22Rv1 (cell line): Measurements from ENCODE around the gene TSBP1.

Experiments
- H3K27ac ChIP-seq: fragments of 450-650 bp; 2 replicates; pipeline ENCODE4 v1.5.1; 2017
- ZFX ChIP-seq: fragments of 450-650 bp; IDR thresholded peaks from 2 replicates; pipeline ENCODE4 v1.6.1; 2017; ENCODE audit warnings: antibody characterized with exemption, borderline replicate concordance
- TF ChIP-seq, protein P1 (sequence below): fragments of 450-650 bp; IDR thresholded peaks from 2 replicates; pipeline ENCODE4 v1.5.1; 2017; ENCODE audit warnings: mild to moderate bottlenecking

The TSBP1 gene

DNA sequence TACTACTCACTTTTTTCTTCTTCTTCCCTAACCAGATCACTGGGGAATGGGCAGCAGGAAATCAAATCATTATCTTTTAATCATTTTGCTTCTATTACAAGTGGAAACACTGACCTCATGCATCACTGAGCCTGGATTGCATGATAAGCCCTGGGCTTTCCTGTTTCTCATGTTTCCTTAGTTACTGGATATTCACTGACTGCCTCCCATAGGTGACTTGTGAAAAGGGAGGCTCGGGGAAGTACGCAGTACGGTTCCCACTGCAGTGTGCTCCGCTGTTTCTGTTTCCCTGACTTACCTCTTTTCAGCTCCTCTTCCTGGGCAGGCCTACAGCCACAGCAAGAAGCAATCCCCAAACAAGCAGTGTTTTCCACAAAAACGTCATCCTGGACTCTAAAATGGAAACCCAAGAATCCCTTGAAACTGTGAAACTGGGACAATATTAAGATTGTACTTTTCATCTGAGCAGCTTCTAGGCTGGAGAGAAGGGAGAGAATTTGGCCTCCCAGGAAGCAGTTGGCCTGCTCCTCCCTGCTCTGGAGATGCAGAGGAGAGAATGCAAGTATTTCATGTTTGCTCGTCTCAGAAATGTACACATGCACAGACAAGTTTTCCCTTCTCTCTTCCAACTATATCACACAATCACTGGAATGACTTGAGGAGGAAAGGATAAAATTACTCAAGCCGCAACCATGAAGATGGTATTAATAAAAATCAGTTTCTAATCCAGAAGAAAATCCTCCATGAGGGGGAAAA is 22.1 kb upstream of the TSBP1 start:
- TF ChIP-seq ZFX = no peak
- TF ChIP-seq, protein P1, sequence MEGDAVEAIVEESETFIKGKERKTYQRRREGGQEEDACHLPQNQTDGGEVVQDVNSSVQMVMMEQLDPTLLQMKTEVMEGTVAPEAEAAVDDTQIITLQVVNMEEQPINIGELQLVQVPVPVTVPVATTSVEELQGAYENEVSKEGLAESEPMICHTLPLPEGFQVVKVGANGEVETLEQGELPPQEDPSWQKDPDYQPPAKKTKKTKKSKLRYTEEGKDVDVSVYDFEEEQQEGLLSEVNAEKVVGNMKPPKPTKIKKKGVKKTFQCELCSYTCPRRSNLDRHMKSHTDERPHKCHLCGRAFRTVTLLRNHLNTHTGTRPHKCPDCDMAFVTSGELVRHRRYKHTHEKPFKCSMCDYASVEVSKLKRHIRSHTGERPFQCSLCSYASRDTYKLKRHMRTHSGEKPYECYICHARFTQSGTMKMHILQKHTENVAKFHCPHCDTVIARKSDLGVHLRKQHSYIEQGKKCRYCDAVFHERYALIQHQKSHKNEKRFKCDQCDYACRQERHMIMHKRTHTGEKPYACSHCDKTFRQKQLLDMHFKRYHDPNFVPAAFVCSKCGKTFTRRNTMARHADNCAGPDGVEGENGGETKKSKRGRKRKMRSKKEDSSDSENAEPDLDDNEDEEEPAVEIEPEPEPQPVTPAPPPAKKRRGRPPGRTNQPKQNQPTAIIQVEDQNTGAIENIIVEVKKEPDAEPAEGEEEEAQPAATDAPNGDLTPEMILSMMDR = no peak
- no peak overlapping the region for H3K27ac ChIP-seq

DNA sequence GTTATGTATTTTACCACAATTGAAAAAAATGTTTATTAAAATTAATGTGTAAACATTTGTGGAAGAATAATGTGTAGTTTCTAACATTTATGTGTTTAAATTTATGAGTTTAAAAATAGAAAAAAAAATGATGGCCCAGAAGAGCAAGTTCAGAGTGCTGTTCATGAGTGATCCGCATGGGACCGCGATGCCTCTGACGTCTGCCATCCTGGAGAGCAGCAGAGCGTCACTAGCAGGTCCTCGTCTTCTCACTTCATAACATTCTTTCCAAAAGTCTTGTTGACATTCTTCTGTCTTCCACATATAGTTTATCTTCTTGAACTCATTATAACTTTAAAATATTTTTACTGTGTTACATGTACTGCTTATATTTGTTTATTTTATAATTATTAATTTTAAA is 19.8 kb upstream of the TSBP1 start:
- TF ChIP-seq, protein P1 = no peak
- no peak for TF ChIP-seq ZFX
- no peak overlapping the region for H3K27ac ChIP-seq

DNA sequence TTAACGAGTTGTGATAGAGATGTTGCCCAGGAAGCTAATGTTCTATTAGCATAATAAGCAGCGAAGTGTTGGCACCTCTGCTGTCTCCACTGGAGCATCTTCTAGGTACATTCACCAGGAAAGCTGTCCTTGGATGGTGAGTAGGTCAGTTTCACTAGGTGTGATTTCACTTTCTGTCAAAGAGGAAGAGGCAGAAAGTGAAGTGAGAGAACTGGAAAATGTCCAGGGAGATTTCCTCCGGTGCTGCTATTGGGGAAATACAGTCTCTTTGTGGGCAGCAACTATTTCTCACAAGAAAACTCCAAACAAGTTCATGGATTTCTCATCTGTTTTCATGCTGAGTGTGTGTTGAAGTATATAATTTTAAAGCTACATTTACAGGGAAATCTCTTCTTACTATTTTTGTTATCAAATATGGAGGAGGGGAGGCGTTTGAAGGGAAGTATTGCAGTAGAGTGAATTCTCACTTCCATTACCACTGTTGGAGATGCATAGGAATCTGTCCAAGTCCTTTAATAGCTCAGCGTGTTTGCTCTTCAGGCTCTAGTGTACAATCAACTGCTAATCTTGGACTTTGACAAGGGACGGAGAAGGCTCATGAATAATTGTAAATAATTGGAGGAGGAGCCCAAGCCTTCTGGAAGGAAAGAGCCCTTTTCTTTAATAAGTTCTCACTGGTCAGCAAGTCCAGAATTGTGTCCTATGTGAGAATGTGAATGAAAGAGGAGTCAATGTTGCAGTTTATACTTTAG is 16.1 kb upstream of the TSBP1 start:
- no peak for TF ChIP-seq ZFX
- TF ChIP-seq, protein P1 = no peak
- peak overlapping the region; percentile 68 for H3K27ac ChIP-seq

DNA sequence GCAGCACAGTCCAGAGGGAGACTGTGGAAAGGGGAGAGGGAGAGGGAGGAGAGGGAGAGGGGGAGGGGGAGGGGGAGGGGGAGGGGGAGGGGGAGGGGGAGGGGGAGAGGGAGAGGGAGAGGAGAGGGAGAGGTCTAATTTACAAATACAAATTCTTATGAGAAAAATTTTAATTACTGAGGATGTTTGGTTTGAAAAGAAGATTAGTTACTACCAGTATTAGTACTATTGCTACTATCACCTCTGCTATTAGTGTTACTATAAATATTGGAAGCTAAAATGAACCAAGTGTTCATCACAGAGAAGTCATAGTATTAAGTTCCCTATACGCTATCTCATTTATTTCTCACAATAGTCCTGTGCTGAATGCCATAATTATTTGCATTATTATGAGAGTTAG is 14.3 kb upstream of the TSBP1 start:
- TF ChIP-seq, protein P1 = no peak
- no peak for TF ChIP-seq ZFX
- H3K27ac ChIP-seq = no peak overlapping the region

DNA sequence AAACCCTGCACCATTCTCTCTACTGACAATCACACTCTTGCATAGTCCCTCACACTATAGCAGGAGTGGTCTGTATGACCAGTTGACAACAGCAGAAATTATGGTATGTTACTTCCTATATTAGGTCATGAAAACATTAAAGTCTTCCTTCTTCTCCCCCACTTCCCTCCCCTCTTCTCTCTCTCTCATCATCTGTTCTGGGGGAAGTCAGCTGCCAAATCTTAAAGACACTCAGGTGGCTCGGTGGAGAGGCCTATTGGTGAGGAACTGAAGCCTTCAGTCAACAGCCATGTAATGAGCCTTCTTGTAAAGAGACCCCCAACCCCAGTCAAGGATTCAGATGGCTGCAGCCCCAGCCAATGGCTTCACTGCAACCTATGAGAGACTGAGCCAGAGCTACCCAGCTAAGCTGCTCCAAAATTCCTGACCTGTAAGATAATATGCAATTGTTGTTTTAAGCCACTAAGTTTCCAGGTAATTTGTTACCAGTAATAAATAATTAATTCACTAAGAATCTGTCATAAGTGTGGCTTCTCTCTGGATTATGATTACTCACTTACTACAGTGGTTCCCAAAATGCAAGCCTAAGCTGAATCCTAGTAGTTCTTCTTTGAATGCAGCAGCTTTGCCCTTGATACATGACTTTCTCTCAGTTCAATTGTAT is 11.2 kb upstream of the TSBP1 start:
- TF ChIP-seq, protein P1 = no peak
- TF ChIP-seq ZFX = no peak
- no peak overlapping the region for H3K27ac ChIP-seq

DNA sequence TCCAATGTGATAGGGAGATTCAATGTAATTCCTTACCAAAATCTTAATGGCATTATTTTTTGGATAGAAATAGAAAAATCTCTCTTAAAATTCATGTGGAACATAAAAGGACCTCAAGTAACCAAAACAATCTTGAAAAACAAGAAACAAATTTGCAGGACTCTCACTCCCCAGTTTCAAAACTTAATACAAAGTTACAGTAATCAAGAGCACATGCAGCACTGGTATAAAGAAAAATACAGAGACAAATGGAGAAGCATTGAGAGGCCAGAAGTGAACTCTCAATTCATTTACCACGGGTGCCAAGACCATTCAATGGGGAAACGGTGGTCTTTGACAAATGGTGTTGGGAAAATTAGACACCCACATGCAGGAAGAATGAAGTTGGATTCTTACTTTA is 7.8 kb upstream of the TSBP1 start:
- TF ChIP-seq, protein P1 = no peak
- TF ChIP-seq ZFX = no peak
- H3K27ac ChIP-seq = no peak overlapping the region
